Gastrocnemius medialis (tissue), 4 donors: Measurements from ENCODE around the gene SAMD4A.

Source experiments
- POLR2A ChIP-seq, 2 donors: fragments of 450-650 bp; IDR thresholded peaks; one replicate each; pipeline ENCODE4 v1.6.1; 2017; ENCODE audit warnings: antibody characterized with exemption in 2 of 2, mild to moderate bottlenecking in 2 of 2, moderate library complexity in 2 of 2
- TF ChIP-seq, protein P1 (sequence below), 5 experiments: fragments of 450-650 bp in 3 of 5; fragments of 200-600 bp in 2 of 5; sonication (generic) in 2 of 5; IDR thresholded peaks in 4 of 5; conservative IDR thresholded peaks in 1 of 5; 1 replicate in 4 of 5; 2 replicates in 1 of 5; pipeline ENCODE4 v1.5.1; 2016 to 2019; ENCODE audit warnings: antibody characterized with exemption in 5 of 5, mild to moderate bottlenecking in 3 of 5, moderate library complexity in 3 of 5

DNA sequence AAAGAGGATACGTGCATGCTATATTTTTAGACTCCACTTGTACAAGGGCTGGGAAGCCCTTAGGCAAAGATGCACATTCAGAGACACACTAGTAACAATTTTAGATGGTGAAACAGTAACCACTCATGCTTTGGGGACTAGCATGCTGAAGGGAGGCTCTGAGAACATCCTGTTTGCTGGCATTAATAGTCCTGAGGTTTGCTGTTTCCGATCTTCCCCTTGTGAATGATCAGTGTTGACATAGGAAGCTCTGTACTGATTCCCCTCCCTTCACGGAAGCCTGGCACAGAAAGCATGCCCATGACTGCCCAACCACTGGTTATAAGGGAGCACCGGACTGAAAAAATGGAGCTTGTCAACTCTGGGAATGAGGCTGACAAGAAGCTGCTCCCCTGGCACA, 171.1 kb downstream of the SAMD4A start:
- TF ChIP-seq, protein P1, sequence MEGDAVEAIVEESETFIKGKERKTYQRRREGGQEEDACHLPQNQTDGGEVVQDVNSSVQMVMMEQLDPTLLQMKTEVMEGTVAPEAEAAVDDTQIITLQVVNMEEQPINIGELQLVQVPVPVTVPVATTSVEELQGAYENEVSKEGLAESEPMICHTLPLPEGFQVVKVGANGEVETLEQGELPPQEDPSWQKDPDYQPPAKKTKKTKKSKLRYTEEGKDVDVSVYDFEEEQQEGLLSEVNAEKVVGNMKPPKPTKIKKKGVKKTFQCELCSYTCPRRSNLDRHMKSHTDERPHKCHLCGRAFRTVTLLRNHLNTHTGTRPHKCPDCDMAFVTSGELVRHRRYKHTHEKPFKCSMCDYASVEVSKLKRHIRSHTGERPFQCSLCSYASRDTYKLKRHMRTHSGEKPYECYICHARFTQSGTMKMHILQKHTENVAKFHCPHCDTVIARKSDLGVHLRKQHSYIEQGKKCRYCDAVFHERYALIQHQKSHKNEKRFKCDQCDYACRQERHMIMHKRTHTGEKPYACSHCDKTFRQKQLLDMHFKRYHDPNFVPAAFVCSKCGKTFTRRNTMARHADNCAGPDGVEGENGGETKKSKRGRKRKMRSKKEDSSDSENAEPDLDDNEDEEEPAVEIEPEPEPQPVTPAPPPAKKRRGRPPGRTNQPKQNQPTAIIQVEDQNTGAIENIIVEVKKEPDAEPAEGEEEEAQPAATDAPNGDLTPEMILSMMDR (IDR thresholded peaks at IDR 0.05 in 4 of 5, conservative IDR thresholded peaks at IDR 0.05 in 1 of 5), result no peak
- no peak for TF ChIP-seq POLR2A (IDR thresholded peaks at IDR 0.05)
